ENCODE results near the gene NPRL2.
"Not testable (repeated sequence)": the region's sequence is repeated elsewhere in the genome, so short reads cannot be mapped to it uniquely, and the experiment has no call there.

NPRL2 gene

GRCh38 chr3:50320853-50321335 is 29.7 kb downstream of the NPRL2 start:
- Histone ChIP-seq H3K4me3 (ENCODE audit: low read length) (peak overlapping the region; percentile 94), H3K36me3 (ENCODE audit: control insufficient read depth, insufficient read depth, low read length) (peaks cover 11% of the 10 kb centered on the region), H3K9ac (ENCODE audit: low read length) (peak overlapping the region; percentile 76), H3K4me1 (ENCODE audit: control insufficient read depth, insufficient read depth, low read length) (peaks cover 21% of the 10 kb centered on the region), H3K27ac (ENCODE audit: low read depth, low read length) (peak overlapping the region; percentile 96), H3K27me3 (ENCODE audit: control insufficient read depth, insufficient read depth, low read length) (no peaks in the 10 kb centered on the region)

GRCh38 chr3:50319894-50320625 is 30.5 kb downstream of the NPRL2 start:
- H3K9ac ChIP-seq (ENCODE audit: low read length), result peak overlapping the region; percentile 76
- peak overlapping the region; percentile 96 for H3K27ac ChIP-seq (ENCODE audit: low read depth, low read length)
- H3K27me3 ChIP-seq (ENCODE audit: control insufficient read depth, insufficient read depth, low read length), result no peaks in the 10 kb centered on the region
- H3K4me3 ChIP-seq (ENCODE audit: low read length), result peak overlapping the region; percentile 94
- peaks cover 8% of the 10 kb centered on the region for H3K36me3 ChIP-seq (ENCODE audit: control insufficient read depth, insufficient read depth, low read length)
- peaks cover 21% of the 10 kb centered on the region for H3K4me1 ChIP-seq (ENCODE audit: control insufficient read depth, insufficient read depth, low read length)

DNA sequence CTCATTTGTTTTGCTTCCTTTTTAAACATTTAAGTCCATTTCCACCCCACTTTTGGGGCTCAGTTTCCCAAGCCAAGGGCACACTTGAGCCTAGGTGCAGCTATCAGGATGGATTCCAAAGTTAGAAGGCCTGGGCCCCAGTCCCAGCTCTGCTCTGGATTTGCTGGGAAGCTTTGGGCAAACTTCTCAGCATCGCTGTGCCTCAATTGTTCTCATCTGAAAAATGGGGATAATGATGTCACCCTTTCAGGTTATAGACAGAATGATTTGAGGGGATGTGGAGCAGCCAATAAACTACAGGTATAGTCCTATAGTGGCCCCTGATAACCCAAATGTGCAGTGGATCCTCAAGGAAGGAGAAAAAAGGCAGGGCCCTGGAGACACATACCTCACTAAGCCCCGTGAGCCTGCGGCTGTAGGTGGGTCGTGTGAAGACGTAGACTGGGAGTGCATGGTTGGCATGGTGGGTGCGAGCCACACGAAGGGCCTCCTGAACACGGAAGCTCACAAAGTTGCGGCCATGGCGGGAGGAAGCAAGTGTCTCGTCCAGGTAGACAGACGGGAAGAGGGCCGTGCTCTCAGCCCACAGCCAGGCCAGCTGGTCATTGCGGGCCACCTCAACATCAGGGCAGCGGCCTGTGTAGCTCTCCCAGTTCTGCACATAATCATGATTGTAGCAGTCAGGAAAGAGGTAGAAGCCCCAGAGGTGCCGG is 31.2 kb downstream of the NPRL2 start:
- Histone ChIP-seq H3K4me1 (ENCODE audit: control insufficient read depth, insufficient read depth, low read length) (peaks cover 21% of the 10 kb centered on the region), H3K36me3 (ENCODE audit: control insufficient read depth, insufficient read depth, low read length) (peaks cover 8% of the 10 kb centered on the region), H3K4me3 (ENCODE audit: low read length) (no peak overlapping the region), H3K9ac (ENCODE audit: low read length) (no peak overlapping the region), H3K27me3 (ENCODE audit: control insufficient read depth, insufficient read depth, low read length) (no peaks in the 10 kb centered on the region), H3K27ac (ENCODE audit: low read depth, low read length) (no peak overlapping the region)

- Histone ChIP-seq H3K4me1 (ENCODE audit: control insufficient read depth, insufficient read depth, low read length) (peaks cover 21% of the 10 kb centered on the region), H3K36me3 (ENCODE audit: control insufficient read depth, insufficient read depth, low read length) (peaks cover 8% of the 10 kb centered on the region), H3K4me3 (ENCODE audit: low read length) (peak overlapping the region; percentile 1), H3K27me3 (ENCODE audit: control insufficient read depth, insufficient read depth, low read length) (no peaks in the 10 kb centered on the region), H3K9ac (ENCODE audit: low read length) (no peak overlapping the region), H3K27ac (ENCODE audit: low read depth, low read length) (no peak overlapping the region)
Measured at GRCh38 chr3:50318615-50319014, 32.0 kb downstream of the NPRL2 start.

DNA sequence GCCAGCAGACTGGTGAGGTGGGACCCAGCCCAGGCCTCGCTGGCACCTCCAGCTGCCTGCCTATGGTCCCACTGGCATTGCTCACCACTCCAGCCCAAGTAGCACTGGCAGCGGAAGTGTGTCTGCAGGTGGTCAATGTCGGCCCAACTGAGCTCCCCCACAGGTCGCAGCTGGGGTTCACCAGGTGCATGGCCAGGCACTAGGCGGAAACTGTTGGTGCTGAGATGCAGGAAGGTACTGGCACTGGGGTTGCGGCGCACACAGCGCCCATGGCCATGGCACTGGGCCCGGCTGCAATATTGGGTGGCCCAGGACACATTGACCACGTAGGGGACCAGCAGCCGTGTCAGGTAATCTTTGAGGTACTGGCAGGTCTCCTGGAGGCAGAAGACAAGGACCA is 32.4 kb downstream of the NPRL2 start:
- Histone ChIP-seq H3K27me3 (ENCODE audit: control insufficient read depth, insufficient read depth, low read length) (no peaks in the 10 kb centered on the region), H3K27ac (ENCODE audit: low read depth, low read length) (no peak overlapping the region), H3K4me3 (ENCODE audit: low read length) (peak overlapping the region; percentile 1), H3K4me1 (ENCODE audit: control insufficient read depth, insufficient read depth, low read length) (peaks cover 21% of the 10 kb centered on the region), H3K9ac (ENCODE audit: low read length) (no peak overlapping the region), H3K36me3 (ENCODE audit: control insufficient read depth, insufficient read depth, low read length) (peaks cover 8% of the 10 kb centered on the region)

GRCh38 chr3:50317300-50317699 is 33.3 kb downstream of the NPRL2 start:
- H3K4me1 ChIP-seq (ENCODE audit: control insufficient read depth, insufficient read depth, low read length), result peaks cover 21% of the 10 kb centered on the region

GRCh38 chr3:50316657-50317242 is 33.8 kb downstream of the NPRL2 start:
- Histone ChIP-seq H3K9ac (ENCODE audit: low read length) (peak overlapping the region; percentile 74), H3K4me3 (ENCODE audit: low read length) (peak overlapping the region; percentile 34), H3K27ac (ENCODE audit: low read depth, low read length) (peak overlapping the region; percentile 54), H3K27me3 (ENCODE audit: control insufficient read depth, insufficient read depth, low read length) (no peaks in the 10 kb centered on the region), H3K4me1 (ENCODE audit: control insufficient read depth, insufficient read depth, low read length) (peaks cover 17% of the 10 kb centered on the region), H3K36me3 (ENCODE audit: control insufficient read depth, insufficient read depth, low read length) (peaks cover 8% of the 10 kb centered on the region)

More at GRCh38 chr3:50317300-50317699, 33.3 kb downstream of the NPRL2 start:
- Histone ChIP-seq H3K27me3 (ENCODE audit: control insufficient read depth, insufficient read depth, low read length) (no peaks in the 10 kb centered on the region), H3K4me3 (ENCODE audit: low read length) (peak overlapping the region; percentile 34), H3K9ac (ENCODE audit: low read length) (peak overlapping the region; percentile 74), H3K36me3 (ENCODE audit: control insufficient read depth, insufficient read depth, low read length) (peaks cover 8% of the 10 kb centered on the region), H3K27ac (ENCODE audit: low read depth, low read length) (peak overlapping the region; percentile 54)

- Histone ChIP-seq H3K27me3 (ENCODE audit: control insufficient read depth, insufficient read depth, low read length) (no peaks in the 10 kb centered on the region), H3K4me1 (ENCODE audit: control insufficient read depth, insufficient read depth, low read length) (peaks cover 11% of the 10 kb centered on the region), H3K27ac (ENCODE audit: low read depth, low read length) (no peak overlapping the region), H3K36me3 (ENCODE audit: control insufficient read depth, insufficient read depth, low read length) (peaks cover 8% of the 10 kb centered on the region), H3K9ac (ENCODE audit: low read length) (no peak overlapping the region), H3K4me3 (ENCODE audit: low read length) (no peak overlapping the region)
Measured at GRCh38 chr3:50314816-50315215, 35.8 kb downstream of the NPRL2 start.

GRCh38 chr3:50314342-50314741 is 36.2 kb downstream of the NPRL2 start:
- no peak overlapping the region for H3K9ac ChIP-seq (ENCODE audit: low read length)
- H3K36me3 ChIP-seq (ENCODE audit: control insufficient read depth, insufficient read depth, low read length), result peaks cover 8% of the 10 kb centered on the region
- H3K4me3 ChIP-seq (ENCODE audit: low read length), result no peak overlapping the region
- no peaks in the 10 kb centered on the region for H3K27me3 ChIP-seq (ENCODE audit: control insufficient read depth, insufficient read depth, low read length)
- H3K27ac ChIP-seq (ENCODE audit: low read depth, low read length), result no peak overlapping the region
- peaks cover 6% of the 10 kb centered on the region for H3K4me1 ChIP-seq (ENCODE audit: control insufficient read depth, insufficient read depth, low read length)

- H3K27me3 ChIP-seq (ENCODE audit: control insufficient read depth, insufficient read depth, low read length); H3K9ac ChIP-seq (ENCODE audit: low read length); H3K27ac ChIP-seq (ENCODE audit: low read depth, low read length); H3K4me1 ChIP-seq (ENCODE audit: control insufficient read depth, insufficient read depth, low read length); H3K36me3 ChIP-seq (ENCODE audit: control insufficient read depth, insufficient read depth, low read length); H3K4me3 ChIP-seq (ENCODE audit: low read length): not testable (repeated sequence)
Measured at GRCh38 chr3:50312041-50312440, 38.5 kb downstream of the NPRL2 start.

- no peak overlapping the region for H3K27ac ChIP-seq (ENCODE audit: low read depth, low read length)
- H3K27me3 ChIP-seq (ENCODE audit: control insufficient read depth, insufficient read depth, low read length), result no peaks in the 10 kb centered on the region
- peaks cover 3% of the 10 kb centered on the region for H3K4me1 ChIP-seq (ENCODE audit: control insufficient read depth, insufficient read depth, low read length)
- no peaks in the 10 kb centered on the region for H3K36me3 ChIP-seq (ENCODE audit: control insufficient read depth, insufficient read depth, low read length)
- H3K4me3 ChIP-seq (ENCODE audit: low read length), result no peak overlapping the region
- no peak overlapping the region for H3K9ac ChIP-seq (ENCODE audit: low read length)
Measured at GRCh38 chr3:50304601-50305000, 46.0 kb downstream of the NPRL2 start.

DNA sequence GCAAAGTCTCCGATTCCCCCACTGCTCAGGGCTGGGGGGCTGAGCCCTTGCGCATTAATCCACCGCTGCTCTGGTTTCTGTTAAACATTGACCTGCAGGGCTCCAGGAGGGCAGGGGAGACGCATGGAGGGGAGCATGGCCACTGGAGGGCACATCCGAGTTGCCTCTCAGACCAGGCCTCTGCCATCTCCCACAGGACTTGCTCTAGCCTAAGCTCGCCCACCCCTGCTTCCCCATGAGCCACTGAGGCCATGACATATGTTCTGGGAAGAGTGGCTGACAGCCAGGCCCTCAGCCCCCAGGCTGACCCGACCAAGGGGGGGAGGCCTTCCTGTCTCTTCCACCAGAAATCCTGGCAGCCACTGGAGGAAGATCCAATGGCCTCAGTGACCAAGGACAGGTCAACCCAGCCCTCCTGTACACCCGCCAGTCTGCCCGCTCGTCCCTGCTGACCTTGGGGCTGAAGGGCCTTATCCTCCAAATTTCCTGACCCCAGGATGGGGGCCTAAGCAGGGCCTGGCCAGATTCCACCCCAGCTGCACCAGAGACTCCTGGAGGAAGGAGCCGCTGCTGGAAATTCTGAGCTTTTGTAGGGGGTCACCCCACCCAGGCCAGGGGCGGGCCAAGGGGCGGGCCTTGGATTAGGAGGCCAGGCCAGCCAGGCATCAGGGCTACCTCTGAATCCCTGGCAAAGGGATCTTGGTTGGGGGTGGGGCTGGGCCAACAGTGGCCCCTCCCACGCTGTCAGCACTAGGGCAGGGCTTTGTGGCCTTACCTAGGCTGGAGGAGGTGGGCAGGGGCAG is 47.4 kb downstream of the NPRL2 start, which contains the start of gene HYAL1:
Gene HYAL1 (minus strand): TSS at position 562 of the 803 bp plus-strand sequence. CDS start 618 bp downstream, outside the sequence.
- Histone ChIP-seq H3K36me3 (ENCODE audit: control insufficient read depth, insufficient read depth, low read length) (no peaks in the 10 kb centered on the region), H3K4me1 (ENCODE audit: control insufficient read depth, insufficient read depth, low read length) (peaks cover 10% of the 10 kb centered on the region), H3K4me3 (ENCODE audit: low read length) (peak within 1 kb of the TSS; percentile 30), H3K9ac (ENCODE audit: low read length) (no peak within 1 kb of the TSS), H3K27me3 (ENCODE audit: control insufficient read depth, insufficient read depth, low read length) (no peaks in the 10 kb centered on the region), H3K27ac (ENCODE audit: low read depth, low read length) (peak within 1 kb of the TSS; percentile 57)

Data from rectal smooth muscle tissue (tissue), 1 donor.